Natural killer cell (primary cell): ENCODE measurements around the gene RNF223. TPM values are rescaled to one million over a fixed set of nuclear protein-coding genes. Genes with fewer than 3 reads are reported as not detected.
"Not testable (repeated sequence)": the region's sequence is repeated elsewhere in the genome, so short reads cannot be mapped to it uniquely, and the experiment has no call there.

ENCODE experiments used
- ATAC-seq, 3 donors: fragments of 150-1000 bp in 2 of 3; fragments of 200-7000 bp in 1 of 3; cut with Tn5 transposase; 1 replicate in 1 of 3; 2 replicates in 2 of 3; pipeline ENCODE4 v1.10.0; 2021; ENCODE audit warnings: mild to moderate bottlenecking in 2 of 3, moderate library complexity in 2 of 3
- DNase-seq, 2 donors: peaks; one replicate each; pipeline versions ENCODE4 v3.0.0 to v3.0.0-alpha.2; 2013 to 2021; ENCODE audit warnings: mixed read lengths in 1 of 2
- H3K27ac ChIP-seq: one replicate; pipeline ENCODE4 v1.5.1; 2013; ENCODE audit warnings: mild to moderate bottlenecking, low read length
- H3K27me3 ChIP-seq: one replicate; pipeline ENCODE4 v1.6.1; 2013; ENCODE audit warnings: low read length; ENCODE audit not compliant: control insufficient read depth, insufficient read depth
- H3K36me3 ChIP-seq: one replicate; pipeline ENCODE4 v1.6.1; 2013; ENCODE audit warnings: low read length; ENCODE audit not compliant: control insufficient read depth, insufficient read depth
- H3K4me1 ChIP-seq: one replicate; pipeline ENCODE4 v1.6.1; 2013; ENCODE audit warnings: low read length; ENCODE audit not compliant: control insufficient read depth, insufficient read depth
- H3K4me3 ChIP-seq: one replicate; pipeline ENCODE4 v1.5.1; 2013; ENCODE audit warnings: low read length
- H3K9me3 ChIP-seq: one replicate; pipeline ENCODE4 v1.6.1; 2013; ENCODE audit warnings: low read length; ENCODE audit not compliant: control insufficient read depth, insufficient read depth
- H3K27ac Mint-ChIP-seq, 2 donors: one replicate each; pipeline ENCODE4 v1.8.0; 2022; ENCODE audit warnings: mild to moderate bottlenecking in 2 of 2, mixed read lengths in 2 of 2, moderate library complexity in 1 of 2
- H3K27me3 Mint-ChIP-seq, 2 donors: one replicate each; pipeline ENCODE4 v1.8.0; 2022; ENCODE audit warnings: low read depth in 2 of 2, mixed read lengths in 2 of 2
- H3K36me3 Mint-ChIP-seq: one replicate; pipeline ENCODE4 v1.8.0; 2022; ENCODE audit warnings: mixed read lengths
- H3K4me1 Mint-ChIP-seq, 2 donors: one replicate each; pipeline ENCODE4 v1.8.0; 2022; ENCODE audit warnings: mixed read lengths in 2 of 2
- H3K4me3 Mint-ChIP-seq: one replicate; pipeline ENCODE4 v1.8.0; 2022; ENCODE audit warnings: mild to moderate bottlenecking, moderate library complexity, mixed read lengths
- H3K9me3 Mint-ChIP-seq, 2 donors: one replicate each; pipeline ENCODE4 v1.8.0; 2022; ENCODE audit warnings: mixed read lengths in 2 of 2
- CTCF ChIP-seq: fragments of 200-600 bp; IDR thresholded peaks from one replicate; pipeline ENCODE4 v1.8.0; 2022; ENCODE audit warnings: antibody characterized with exemption
- WGBS: methylation state at CpG from one replicate; pipeline ENCODE4 v1.1.7; 2013; ENCODE audit warnings: missing lambda C conversion rate; ENCODE audit not compliant: insufficient coverage; 5-methylcytosine and 5-hydroxymethylcytosine counted together
- intact Hi-C: fragments of 100-400 bp; cut with micrococcal nuclease; formaldehyde crosslinking; loops from one replicate; pipeline ENCODE4 v1.14.2; 2022
- total RNA-seq, 4 donors: library from RNA; stranded (reverse); fragments of 120-200 nt in 1 of 4; gene quantifications; one replicate each; pipeline versions ENCODE4 v1.2.3 to v1.2.4, GENCODE V29; 2013 to 2022

RNF223 gene
- total RNA-seq, 3 donors from 2014 or later (not counting 1 experiment from before 2014, with no cell fraction given): not detected

- no peaks in the 10 kb centered on the region for H3K9me3 Mint-ChIP-seq
- H3K27ac Mint-ChIP-seq: peak overlapping the region in 1 of 2 donors; percentile 35
These were observed 7.5 kb downstream of the RNF223 start for GRCh38 chr1:1066403-1067283.

GRCh38 chr1:1065940-1066304 lies 8.2 kb downstream of the RNF223 start:
- ATAC-seq, H3K9me3 Mint-ChIP-seq, H3K36me3 Mint-ChIP-seq, H3K27ac ChIP-seq, DNase-seq, H3K4me3 ChIP-seq, H3K9me3 ChIP-seq, intact Hi-C loops, H3K36me3 ChIP-seq: not testable (repeated sequence)
- Mint-ChIP-seq H3K4me1 (peaks cover 0 to 12% of the 10 kb centered on the region in 2 donors), H3K27ac (peak overlapping the region in 1 of 2 donors; percentile 57), H3K27me3 (peaks cover 0 to 13% of the 10 kb centered on the region in 2 donors), H3K4me3 (peak overlapping the region; percentile 45)
- H3K4me1 ChIP-seq: peaks cover 38% of the 10 kb centered on the region
- WGBS: 73% methylated on average over 10 of the region's 11 CpGs
- H3K27me3 ChIP-seq: peaks cover 24% of the 10 kb centered on the region

More at GRCh38 chr1:1066403-1067283, 7.5 kb downstream of the RNF223 start:
- Histone ChIP-seq H3K27ac (no peak overlapping the region), H3K36me3 (no peaks in the 10 kb centered on the region), H3K9me3 (no peaks in the 10 kb centered on the region), H3K4me3 (no peak overlapping the region), H3K27me3 (peaks cover 18% of the 10 kb centered on the region), H3K4me1 (peaks cover 38% of the 10 kb centered on the region)
- intact Hi-C loops: no loop called here
- H3K4me3 Mint-ChIP-seq: peak overlapping the region; percentile 25
- TF ChIP-seq CTCF: no peak
- peaks cover 0 to 7% of the 10 kb centered on the region in 2 donors for H3K27me3 Mint-ChIP-seq
- H3K36me3 Mint-ChIP-seq: no peaks in the 10 kb centered on the region
- peaks cover 0 to 12% of the 10 kb centered on the region in 2 donors for H3K4me1 Mint-ChIP-seq
- 73% methylated on average over 27 of the region's 27 CpGs for WGBS
- DNase-seq: peak in 1 of 2 donors; percentile 36
- no peak for ATAC-seq

- H3K27me3 Mint-ChIP-seq: peaks cover 0 to 16% of the 10 kb centered on the region in 2 donors
- DNase-seq (peak in 1 of 2 donors; percentile 34), ATAC-seq (no peak)
- no peak for TF ChIP-seq CTCF
- Histone ChIP-seq H3K27me3 (peaks cover 28% of the 10 kb centered on the region), H3K27ac (no peak overlapping the region), H3K36me3 (no peaks in the 10 kb centered on the region), H3K4me3 (no peak overlapping the region), H3K9me3 (no peaks in the 10 kb centered on the region), H3K4me1 (peaks cover 36% of the 10 kb centered on the region)
- peak overlapping the region in 1 of 2 donors; percentile 57 for H3K27ac Mint-ChIP-seq
- no peaks in the 10 kb centered on the region for H3K9me3 Mint-ChIP-seq
- H3K4me3 Mint-ChIP-seq: peak overlapping the region; percentile 45
- peaks cover 0 to 12% of the 10 kb centered on the region in 2 donors for H3K4me1 Mint-ChIP-seq
- H3K36me3 Mint-ChIP-seq: no peaks in the 10 kb centered on the region
- WGBS: 74% methylated on average over 20 of the region's 20 CpGs
- intact Hi-C loops: no loop called here
These were observed 8.7 kb downstream of the RNF223 start for GRCh38 chr1:1065265-1065939.
